Motor neuron (in vitro differentiated cells): Measurements from ENCODE around the gene DPP8. TPM values are rescaled to one million over a fixed set of nuclear protein-coding genes. Genes with fewer than 3 reads are reported as not detected.
A peak's percentile ranks its signal among the peaks of the same experiment; 100 is the strongest.
"Not testable (repeated sequence)": the region's sequence is repeated elsewhere in the genome, so short reads cannot be mapped to it uniquely, and the experiment has no call there.

Experiments
- ATAC-seq, 8 experiments: fragments of 200-7000 bp; cut with Tn5 transposase; replicated peaks in 6 of 8; 2 replicates each; pipeline ENCODE4 v1.8.0; 2021; ENCODE audit warnings: mild to moderate bottlenecking in 8 of 8, moderate library complexity in 8 of 8
- H3K27ac ChIP-seq, 2 donors: fragments of 250-450 bp; sonication (Bioruptor Pico); 2 replicates each; pipeline ENCODE4 v1.9.0; 2021; ENCODE audit warnings: antibody characterized with exemption in 2 of 2, mild to moderate bottlenecking in 2 of 2, moderate library complexity in 1 of 2
- H3K4me1 ChIP-seq, 2 donors: fragments of 250-450 bp; sonication (Bioruptor Pico); replicated peaks in 1 of 2; 2 replicates each; pipeline ENCODE4 v1.6.1; 2021; ENCODE audit warnings: antibody characterized with exemption in 2 of 2, mild to moderate bottlenecking in 2 of 2, moderate library complexity in 1 of 2
- H3K4me3 ChIP-seq, 5 donors: fragments of 250-450 bp; sonication (Bioruptor Pico); 2 replicates each; pipeline ENCODE4 v1.9.0; 2021; ENCODE audit warnings: antibody characterized with exemption in 5 of 5, mild to moderate bottlenecking in 5 of 5, moderate library complexity in 4 of 5
- WGBS, 10 experiments: fragments of 450-650 bp; shearing (Covaris generic); methylation state at CpG; one replicate each; pipeline ENCODE4 v1.0.0; 2022; 5-methylcytosine and 5-hydroxymethylcytosine counted together
- in situ Hi-C, 9 experiments: fragments of 400-800 bp; cut with MboI; loops; one replicate each; pipeline ENCODE4 v1.15.0; 2021; ENCODE audit warnings: low sequenced_read_pairs in 9 of 9, low pct_unique_long_range_greater_than_20kb in 2 of 9; ENCODE audit not compliant: unreplicated experiment in 9 of 9
- total RNA-seq, 8 experiments: library from RNA; unstranded; fragments of 300-600 nt; gene quantifications; 2 replicates each; pipeline versions ENCODE4 v1.2.3 to v1.2.4, GENCODE V29; 2022

The DPP8 gene
- 10 to 100 TPM; 18.4 to 42.8 (median 24.7) TPM for total RNA-seq

- in situ Hi-C loops, result no loop called here
- Histone ChIP-seq H3K27ac (peak within 1 kb of the TSS; percentile 92 to 95), H3K4me1 (peaks cover 5 to 8% of the 10 kb centered on the region in 2 donors), H3K4me3 (peak within 1 kb of the TSS; percentile 96 to 99 (median 98))
- WGBS, 10 experiments, result 0% methylated on average over 2 to 19 of the region's 75 CpGs; no CpG with 5 or more reads in 3 of the 10 experiments
- peak; percentile 85 to 99 (median 98) for ATAC-seq
These were observed at the start of gene DPP8 for GRCh38 chr15:65516997-65517865. Gene DPP8, minus strand, starts transcription at chr15:65517689. Its CDS starts 5,136 bp downstream, at chr15:65512553.

- no peak for ATAC-seq
- WGBS, 10 experiments, result 89 to 100% (median 96%) methylated on average over 2 to 6 of the region's 6 CpGs; no CpG with 5 or more reads in 5 of the 10 experiments
- in situ Hi-C loops, result no loop called here
- Histone ChIP-seq H3K4me3 (no peak overlapping the region), H3K4me1 (no peaks in the 10 kb centered on the region), H3K27ac (no peak overlapping the region)
These were observed 44.4 kb upstream of the DPP8 start for GRCh38 chr15:65561934-65562333.

- no peaks in the 10 kb centered on the region for H3K4me1 ChIP-seq
- H3K4me3 ChIP-seq, result no peak overlapping the region
- in situ Hi-C loops, result no loop called here
- ATAC-seq, result no peak
- no peak overlapping the region for H3K27ac ChIP-seq
These were observed 42.5 kb upstream of the DPP8 start for GRCh38 chr15:65559941-65560340.

- peak in 1 of 8 experiments; percentile 32 for ATAC-seq
- Histone ChIP-seq H3K4me1 (no peaks in the 10 kb centered on the region), H3K4me3 (no peak overlapping the region), H3K27ac (no peak overlapping the region)
- WGBS, 10 experiments, result 79 to 100% (median 95%) methylated on average over 4 to 6 of the region's 6 CpGs
- in situ Hi-C loops, result no loop called here
These were observed 41.7 kb upstream of the DPP8 start for GRCh38 chr15:65558997-65559760.

GRCh38 chr15:65558336-65558735, 40.8 kb upstream of the DPP8 start:
- in situ Hi-C loops, result no loop called here
- no peak for ATAC-seq
- Histone ChIP-seq H3K27ac (no peak overlapping the region), H3K4me1 (no peaks in the 10 kb centered on the region), H3K4me3 (no peak overlapping the region)
- 60 to 100% (median 90%) methylated on average over 1 to 5 of the region's 5 CpGs; no CpG with 5 or more reads in 1 of the 10 experiments for WGBS, 10 experiments

GRCh38 chr15:65556622-65557021, 39.1 kb upstream of the DPP8 start:
- Histone ChIP-seq H3K4me3 (no peak overlapping the region), H3K27ac (no peak overlapping the region), H3K4me1 (no peaks in the 10 kb centered on the region)
- in situ Hi-C loops, result no loop called here
- no peak for ATAC-seq
- WGBS, 10 experiments, result 90 to 100% (median 97%) methylated on average over 1 to 7 of the region's 7 CpGs; no CpG with 5 or more reads in 1 of the 10 experiments

GRCh38 chr15:65553691-65554090, 36.2 kb upstream of the DPP8 start:
- Histone ChIP-seq H3K27ac (no peak overlapping the region), H3K4me1 (no peaks in the 10 kb centered on the region), H3K4me3 (no peak overlapping the region)
- in situ Hi-C loops, result no loop called here
- WGBS, 10 experiments, result 87 to 100% (median 95%) methylated on average over 1 to 3 of the region's 3 CpGs; no CpG with 5 or more reads in 2 of the 10 experiments
- ATAC-seq, result no peak

- H3K27ac ChIP-seq, H3K4me1 ChIP-seq, in situ Hi-C loops, H3K4me3 ChIP-seq, ATAC-seq: not testable (repeated sequence)
- WGBS, 10 experiments, result 100% methylated on average over 1 to 3 of the region's 6 CpGs; no CpG with 5 or more reads in 7 of the 10 experiments
These were observed 35.4 kb upstream of the DPP8 start for GRCh38 chr15:65552851-65553250.

GRCh38 chr15:65551183-65551582, 33.7 kb upstream of the DPP8 start:
- WGBS, 10 experiments, result 57 to 100% (median 84%) methylated on average over 1 to 2 of the region's 2 CpGs; no CpG with 5 or more reads in 3 of the 10 experiments
- peak in 1 of 8 experiments; percentile 13 for ATAC-seq
- Histone ChIP-seq H3K4me3 (no peak overlapping the region), H3K4me1 (no peaks in the 10 kb centered on the region), H3K27ac (no peak overlapping the region)
- in situ Hi-C loops, result no loop called here

- 67 to 100% (median 90%) methylated on average over 2 to 3 of the region's 3 CpGs; no CpG with 5 or more reads in 3 of the 10 experiments for WGBS, 10 experiments
These were observed 33.2 kb upstream of the DPP8 start for GRCh38 chr15:65550681-65551098.

GRCh38 chr15:65549288-65549687, 31.8 kb upstream of the DPP8 start:
- in situ Hi-C loops, H3K4me1 ChIP-seq, H3K27ac ChIP-seq, H3K4me3 ChIP-seq, ATAC-seq: not testable (repeated sequence)
- WGBS, 10 experiments, result 86 to 100% (median 95%) methylated on average over 1 to 9 of the region's 9 CpGs

More at GRCh38 chr15:65550681-65551098, 33.2 kb upstream of the DPP8 start:
- peak in 4 of 8 experiments; percentile 29 to 92 (median 59) for ATAC-seq
- no peaks in the 10 kb centered on the region for H3K4me1 ChIP-seq
- in situ Hi-C loops, result no loop called here
- no peak overlapping the region for H3K27ac ChIP-seq
- no peak overlapping the region for H3K4me3 ChIP-seq

GRCh38 chr15:65547841-65548240, 30.4 kb upstream of the DPP8 start:
- Histone ChIP-seq H3K27ac (no peak overlapping the region), H3K4me3 (no peak overlapping the region), H3K4me1 (no peaks in the 10 kb centered on the region)
- no peak for ATAC-seq
- in situ Hi-C loops, result no loop called here

- no peak overlapping the region for H3K27ac ChIP-seq
- no peak for ATAC-seq
- WGBS, 10 experiments, result 93 to 100% (median 100%) methylated on average over 2 to 3 of the region's 3 CpGs; no CpG with 5 or more reads in 3 of the 10 experiments
- no peak overlapping the region for H3K4me3 ChIP-seq
- H3K4me1 ChIP-seq, result no peaks in the 10 kb centered on the region
- in situ Hi-C loops, result no loop called here
These were observed 23.8 kb upstream of the DPP8 start for GRCh38 chr15:65541231-65541820.
